CD14-positive monocyte (primary cell): ENCODE measurements around the gene MRM3. TPM values are rescaled to one million over a fixed set of nuclear protein-coding genes. Genes with fewer than 3 reads are reported as not detected.

Source experiments
- DNase-seq, 3 donors: peaks; one replicate each; pipeline ENCODE4 v3.0.0-alpha.2; 2011 to 2022
- H2AFZ ChIP-seq: 2 replicates; pipeline ENCODE4 v1.6.0; 2012; ENCODE audit warnings: mild to moderate bottlenecking, low read depth, low read length, inconsistent platforms; ENCODE audit not compliant: insufficient read depth, poor library complexity, severe bottlenecking
- H3K27ac ChIP-seq, 2 donors: 1 replicate in 1 of 2; 2 replicates in 1 of 2; pipeline ENCODE4 v1.5.1; 2012 to 2013; ENCODE audit warnings: low read length in 2 of 2, control low read depth in 1 of 2, inconsistent platforms in 1 of 2, low read depth in 1 of 2, mild to moderate bottlenecking in 1 of 2
- H3K27me3 ChIP-seq, 2 donors: one replicate each; pipeline versions ENCODE4 v1.6.0 to v1.6.1; 2011 to 2013; ENCODE audit warnings: low read length in 2 of 2; ENCODE audit not compliant: control insufficient read depth in 2 of 2, insufficient read depth in 2 of 2
- H3K36me3 ChIP-seq, 2 donors: replicated peaks in 1 of 2; 1 replicate in 1 of 2; 2 replicates in 1 of 2; pipeline versions ENCODE4 v1.5.1 to v1.6.1; 2012 to 2013; ENCODE audit warnings: low read length in 2 of 2, control low read depth in 1 of 2, inconsistent platforms in 1 of 2, mild to moderate bottlenecking in 1 of 2; ENCODE audit not compliant: insufficient read depth in 2 of 2, control insufficient read depth in 1 of 2
- H3K4me1 ChIP-seq, 2 donors: 1 replicate in 1 of 2; 2 replicates in 1 of 2; pipeline versions ENCODE4 v1.5.1 to v1.6.1; 2012 to 2013; ENCODE audit warnings: low read length in 2 of 2, control low read depth in 1 of 2, inconsistent platforms in 1 of 2, mild to moderate bottlenecking in 1 of 2, moderate library complexity in 1 of 2; ENCODE audit not compliant: insufficient read depth in 2 of 2, control insufficient read depth in 1 of 2
- H3K4me2 ChIP-seq: replicated peaks from 2 replicates; pipeline ENCODE3; 2012; ENCODE audit warnings: low read length, moderate library complexity, mild to moderate bottlenecking; ENCODE audit not compliant: poor library complexity, severe bottlenecking; ENCODE audit errors: extremely low read depth
- H3K4me3 ChIP-seq, 3 experiments: fragments of 200-600 bp in 1 of 3; sonication (generic) in 1 of 3; replicated peaks in 1 of 3; 1 replicate in 2 of 3; 2 replicates in 1 of 3; pipeline ENCODE4 v1.5.1; 2011 to 2013; ENCODE audit warnings: low read length in 3 of 3, mild to moderate bottlenecking in 3 of 3, control low read depth in 2 of 3, low read depth in 2 of 3, inconsistent platforms in 1 of 3, moderate library complexity in 1 of 3
- H3K79me2 ChIP-seq: 2 replicates; pipeline ENCODE4 v1.6.0; 2012; ENCODE audit warnings: mild to moderate bottlenecking, control low read depth, inconsistent platforms, low read length, moderate library complexity; ENCODE audit not compliant: insufficient read depth
- H3K9ac ChIP-seq: 2 replicates; pipeline ENCODE4 v1.6.0; 2017; ENCODE audit warnings: low read length, mild to moderate bottlenecking; ENCODE audit not compliant: insufficient read depth, poor library complexity, severe bottlenecking
- H3K9me3 ChIP-seq, 2 donors: replicated peaks in 1 of 2; 1 replicate in 1 of 2; 2 replicates in 1 of 2; pipeline versions ENCODE4 v1.5.1 to v1.6.1; 2012 to 2013; ENCODE audit warnings: low read length in 2 of 2, control low read depth in 1 of 2; ENCODE audit not compliant: control insufficient read depth in 1 of 2, insufficient read depth in 1 of 2
- H4K20me1 ChIP-seq: 2 replicates; pipeline ENCODE4 v1.6.0; 2012; ENCODE audit warnings: mild to moderate bottlenecking, low read length, control low read depth, moderate library complexity; ENCODE audit not compliant: insufficient read depth
- H3K27ac Mint-ChIP-seq, 7 donors: one replicate each; pipeline ENCODE4 v1.8.0; 2020; ENCODE audit warnings: mild to moderate bottlenecking in 7 of 7, mixed read lengths in 7 of 7, moderate library complexity in 6 of 7, inconsistent platforms in 2 of 7
- H3K27me3 Mint-ChIP-seq, 3 donors: one replicate each; pipeline ENCODE4 v1.8.0; 2021 to 2022; ENCODE audit warnings: low read depth in 3 of 3, mild to moderate bottlenecking in 3 of 3, mixed read lengths in 3 of 3, moderate library complexity in 3 of 3, inconsistent platforms in 1 of 3
- H3K36me3 Mint-ChIP-seq, 2 donors: one replicate each; pipeline ENCODE4 v1.8.0; 2020; ENCODE audit warnings: mixed read lengths in 2 of 2, inconsistent platforms in 1 of 2, mild to moderate bottlenecking in 1 of 2
- H3K4me1 Mint-ChIP-seq: one replicate; pipeline ENCODE4 v1.8.0; 2020; ENCODE audit warnings: mild to moderate bottlenecking, mixed read lengths
- H3K4me3 Mint-ChIP-seq, 2 donors: one replicate each; pipeline ENCODE4 v1.8.0; 2020; ENCODE audit warnings: mild to moderate bottlenecking in 2 of 2, mixed read lengths in 2 of 2, moderate library complexity in 1 of 2
- H3K9me3 Mint-ChIP-seq, 7 donors: one replicate each; pipeline ENCODE4 v1.8.0; 2020 to 2022; ENCODE audit warnings: mixed read lengths in 7 of 7, mild to moderate bottlenecking in 6 of 7, moderate library complexity in 6 of 7, inconsistent platforms in 2 of 7
- CTCF ChIP-seq: fragments of 200-600 bp; IDR thresholded peaks from one replicate; pipeline ENCODE4 v1.8.0; 2022; ENCODE audit warnings: antibody characterized with exemption, mild to moderate bottlenecking
- WGBS: methylation state at CpG from one replicate; pipeline ENCODE4 v1.1.5; 2013; ENCODE audit warnings: missing lambda C conversion rate; ENCODE audit not compliant: insufficient coverage; 5-methylcytosine and 5-hydroxymethylcytosine counted together
- intact Hi-C, 2 donors: fragments of 100-400 bp; cut with micrococcal nuclease; formaldehyde crosslinking; loops; one replicate each; pipeline versions ENCODE4 v1.15.0 to v1.15.1; 2023
- polyA plus RNA-seq, 3 donors: library from polyadenylated mRNA; depleted of rRNA in 1 of 3; unstranded in 2 of 3; stranded (reverse) in 1 of 3; fragments of 300-500 nt in 2 of 3; fragments of >200 nt in 1 of 3; fragmentation: Illumina TruSeq in 2 of 3; gene quantifications; 1 replicate in 2 of 3; 2 replicates in 1 of 3; pipeline ENCODE4 v1.2.3, GENCODE V29; 2012 to 2021

MRM3 gene
- polyA plus RNA-seq, 3 donors, result 9.3 to 15.4 (median 12.8) TPM

DNA sequence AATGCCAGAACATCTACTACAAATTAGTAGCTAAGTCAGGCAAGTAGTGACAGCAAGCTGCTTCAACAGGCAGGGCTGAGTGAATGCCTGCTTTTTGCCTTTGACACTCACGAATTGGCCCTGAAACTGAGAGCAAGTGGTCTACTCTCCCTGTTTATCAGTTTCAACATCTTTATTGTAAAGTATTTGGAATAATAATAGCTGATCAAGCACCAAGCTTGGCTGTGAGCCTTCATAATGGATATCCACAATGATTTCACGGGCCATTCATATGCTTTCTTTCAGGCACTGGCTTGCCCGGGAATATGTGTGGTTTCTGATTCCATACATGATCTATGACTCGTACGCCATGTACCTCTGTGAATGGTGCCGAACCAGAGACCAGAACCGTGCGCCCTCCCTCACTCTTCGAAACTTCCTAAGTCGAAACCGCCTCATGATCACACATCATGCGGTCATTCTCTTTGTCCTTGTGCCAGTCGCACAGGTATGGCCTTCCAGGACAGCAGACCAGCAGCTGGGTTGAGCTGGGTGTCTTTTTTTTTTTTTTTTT, 44.5 kb upstream of the MRM3 start:
- DNase-seq, result no peak
- WGBS, result 97% methylated on average over 9 of the region's 13 CpGs
- H3K27me3 Mint-ChIP-seq, result peaks cover 18 to 23% (median 22%) of the 10 kb centered on the region in 3 donors
- H3K9me3 ChIP-seq, result peaks cover 0 to 8% of the 10 kb centered on the region in 2 donors
- H3K9ac ChIP-seq, result no peak overlapping the region
- no peaks in the 10 kb centered on the region for H4K20me1 ChIP-seq
- peaks cover 24 to 26% of the 10 kb centered on the region in 2 donors for H3K4me1 ChIP-seq
- no peak overlapping the region for H3K4me2 ChIP-seq
- peaks cover 18 to 22% of the 10 kb centered on the region in 2 donors for H3K36me3 Mint-ChIP-seq
- intact Hi-C loops, result no loop called here
- no peaks in the 10 kb centered on the region for H3K79me2 ChIP-seq
- peaks cover 3 to 8% of the 10 kb centered on the region in 2 donors for H3K36me3 ChIP-seq
- no peak overlapping the region for H3K27ac ChIP-seq
- H3K9me3 Mint-ChIP-seq, result peaks cover 0 to 7% (median 4%) of the 10 kb centered on the region in 7 donors
- no peak overlapping the region for H3K27ac Mint-ChIP-seq
- peaks cover 10 to 21% of the 10 kb centered on the region in 2 donors for H3K27me3 ChIP-seq
- peaks cover 24% of the 10 kb centered on the region for H3K4me1 Mint-ChIP-seq
- no peak overlapping the region for H3K4me3 ChIP-seq
- no peak overlapping the region for H3K4me3 Mint-ChIP-seq
- no peak overlapping the region for H2AFZ ChIP-seq
- TF ChIP-seq CTCF, result no peak

DNA sequence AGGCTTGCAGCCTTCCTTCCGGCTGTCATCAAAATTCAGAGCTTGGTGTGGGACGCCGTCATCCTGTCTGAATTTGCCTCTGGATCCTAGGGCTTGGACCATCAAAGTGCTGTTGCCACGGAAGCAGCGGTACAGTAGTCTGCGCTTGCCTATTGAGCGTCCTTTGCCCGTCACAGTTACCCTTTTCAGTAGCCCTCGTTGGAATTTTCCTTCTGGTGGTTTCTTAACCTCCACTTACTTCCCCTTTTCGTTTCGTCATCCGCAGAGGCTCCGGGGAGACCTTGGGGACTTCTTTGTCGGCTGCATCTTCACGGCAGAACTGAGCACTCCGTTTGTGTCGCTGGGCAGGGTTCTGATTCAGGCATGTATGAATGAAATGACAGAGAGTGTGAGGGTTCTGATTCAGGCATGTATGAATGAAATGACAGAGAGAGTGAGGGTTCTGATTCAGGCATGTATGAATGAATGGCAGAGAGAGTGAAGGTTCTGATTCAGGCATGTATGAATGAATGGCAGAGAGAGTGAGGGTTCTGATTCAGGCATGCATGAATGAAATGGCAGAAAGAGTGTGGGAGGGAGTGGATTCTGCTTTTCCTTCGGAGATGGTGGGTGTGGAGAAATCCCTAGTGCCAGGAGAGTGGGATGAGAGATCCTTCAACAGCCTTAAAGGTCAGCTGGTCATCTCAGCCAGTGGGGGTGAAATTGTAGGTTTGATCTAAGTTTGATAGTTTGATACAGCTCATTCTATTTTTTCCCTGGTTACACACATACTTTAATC, 41.7 kb upstream of the MRM3 start:
- Histone ChIP-seq H3K4me2 (peak overlapping the region; percentile 34), H3K27me3 (no peaks in the 10 kb centered on the region), H4K20me1 (no peaks in the 10 kb centered on the region), H3K9ac (no peak overlapping the region), H3K4me3 (peak overlapping the region in 1 of 3 experiments; percentile 46), H3K4me1 (peaks cover 18% of the 10 kb centered on the region in 2 donors), H3K9me3 (no peaks in the 10 kb centered on the region), H3K36me3 (peaks cover 18 to 36% of the 10 kb centered on the region in 2 donors), H2AFZ (peak overlapping the region; percentile 54), H3K27ac (peak overlapping the region; percentile 70 to 78), H3K79me2 (no peaks in the 10 kb centered on the region)
- H3K27ac Mint-ChIP-seq, result peak overlapping the region; percentile 76 to 94 (median 91)
- no peak for TF ChIP-seq CTCF
- H3K9me3 Mint-ChIP-seq, result peaks cover 0 to 1% (median 0%) of the 10 kb centered on the region in 7 donors
- 8% methylated on average over 13 of the region's 18 CpGs for WGBS
- peak overlapping the region; percentile 67 to 82 for H3K4me3 Mint-ChIP-seq
- H3K4me1 Mint-ChIP-seq, result peaks cover 18% of the 10 kb centered on the region
- H3K36me3 Mint-ChIP-seq, result peaks cover 43 to 44% of the 10 kb centered on the region in 2 donors
- peaks cover 0 to 2% (median 0%) of the 10 kb centered on the region in 3 donors for H3K27me3 Mint-ChIP-seq
- DNase-seq, result peak; percentile 88 to 97 (median 89)
- intact Hi-C loops, result no loop called here
